DMS79 (cell line): Measurements from ENCODE around the gene CDC45.

ENCODE experiments used
- DNase-seq: peaks from one replicate; lab custom pipeline; 2025; lab: John Stamatoyannopoulos, UW

Gene CDC45

DNA sequence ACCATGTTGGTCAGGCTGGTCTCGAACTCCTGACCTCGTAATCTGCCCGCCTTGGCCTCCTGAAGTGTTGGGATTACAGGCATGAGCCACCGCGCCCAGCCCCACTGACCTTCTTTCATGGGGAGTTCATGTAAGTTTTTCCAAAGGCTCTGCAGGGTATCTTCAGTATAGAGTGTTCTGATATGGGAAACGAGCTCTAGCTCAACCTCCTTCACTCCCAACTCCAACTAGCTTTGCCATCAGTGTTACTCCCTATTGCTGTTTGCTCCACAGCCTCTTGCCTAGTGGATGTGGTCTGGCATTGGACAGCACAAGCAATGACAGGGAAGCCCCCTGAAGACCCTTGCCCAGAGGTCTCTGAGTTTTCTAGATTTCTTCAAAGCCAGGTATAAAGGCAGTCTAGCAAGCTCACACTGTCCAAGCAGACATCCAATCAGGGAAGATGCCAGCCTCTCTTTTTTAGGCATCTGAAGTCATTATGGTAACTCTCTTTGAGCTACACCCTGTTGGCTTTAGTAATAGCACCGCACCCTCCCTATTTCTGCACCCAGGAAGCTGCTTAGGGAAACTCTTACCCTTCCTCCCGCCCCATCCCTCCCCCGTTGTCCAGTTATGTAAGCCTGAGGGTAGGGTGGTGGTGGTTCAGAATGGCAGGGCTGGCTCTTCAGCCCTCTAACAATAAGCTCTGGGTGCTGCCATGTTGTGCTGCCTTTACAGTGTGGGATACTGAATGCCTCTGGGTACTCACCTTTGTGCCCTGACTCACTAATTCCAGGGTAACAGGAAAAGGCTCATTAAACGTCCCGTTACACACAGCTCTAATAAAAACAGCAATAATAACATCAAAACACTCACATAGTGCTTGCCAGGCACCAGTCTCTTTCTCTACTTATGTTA is 85.9 kb downstream of the CDC45 start:
- DNase-seq = no peak

DNA sequence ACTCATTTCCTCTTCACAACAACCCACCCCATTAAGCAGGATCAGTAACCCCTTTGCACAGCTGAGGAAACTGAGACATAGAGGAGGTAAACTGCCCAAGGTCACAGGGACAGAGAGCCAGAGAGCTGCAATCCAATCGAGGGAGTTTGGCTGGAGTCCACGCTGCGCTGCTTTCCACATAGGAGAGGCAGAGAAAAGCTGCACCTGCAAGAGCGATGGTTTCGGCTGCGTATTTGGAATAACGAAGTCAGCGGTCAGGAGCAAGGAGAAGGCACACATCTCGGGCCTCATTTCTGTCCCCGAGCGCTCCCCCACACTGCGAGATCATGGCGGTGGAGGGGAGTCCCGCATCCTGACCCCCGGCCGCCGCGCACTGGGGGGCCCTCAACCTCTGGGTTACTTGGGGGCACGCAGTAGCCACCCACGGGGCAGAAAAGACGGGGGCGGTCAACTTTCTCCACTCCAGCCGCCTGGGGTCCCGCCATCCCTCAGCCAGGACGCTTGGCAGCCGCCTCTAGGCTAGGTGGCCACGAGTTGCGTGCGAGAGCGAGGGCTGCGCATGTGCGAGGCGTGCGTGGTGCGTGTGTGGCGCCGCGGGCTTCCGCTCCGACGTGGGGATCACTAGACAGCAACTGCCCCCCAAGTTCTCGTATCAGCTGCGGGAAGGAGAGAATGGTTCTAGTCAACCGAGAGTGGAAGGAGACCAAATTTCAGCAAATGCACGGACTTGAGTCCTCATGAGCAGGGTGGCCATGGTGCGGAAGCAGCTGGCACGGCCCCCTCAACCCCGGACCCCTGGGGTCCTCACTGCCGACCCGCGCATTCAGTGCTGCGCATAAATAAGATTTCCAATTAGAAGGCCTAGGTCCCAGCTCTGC is 86.8 kb downstream of the CDC45 start:
- DNase-seq = no peak

DNA sequence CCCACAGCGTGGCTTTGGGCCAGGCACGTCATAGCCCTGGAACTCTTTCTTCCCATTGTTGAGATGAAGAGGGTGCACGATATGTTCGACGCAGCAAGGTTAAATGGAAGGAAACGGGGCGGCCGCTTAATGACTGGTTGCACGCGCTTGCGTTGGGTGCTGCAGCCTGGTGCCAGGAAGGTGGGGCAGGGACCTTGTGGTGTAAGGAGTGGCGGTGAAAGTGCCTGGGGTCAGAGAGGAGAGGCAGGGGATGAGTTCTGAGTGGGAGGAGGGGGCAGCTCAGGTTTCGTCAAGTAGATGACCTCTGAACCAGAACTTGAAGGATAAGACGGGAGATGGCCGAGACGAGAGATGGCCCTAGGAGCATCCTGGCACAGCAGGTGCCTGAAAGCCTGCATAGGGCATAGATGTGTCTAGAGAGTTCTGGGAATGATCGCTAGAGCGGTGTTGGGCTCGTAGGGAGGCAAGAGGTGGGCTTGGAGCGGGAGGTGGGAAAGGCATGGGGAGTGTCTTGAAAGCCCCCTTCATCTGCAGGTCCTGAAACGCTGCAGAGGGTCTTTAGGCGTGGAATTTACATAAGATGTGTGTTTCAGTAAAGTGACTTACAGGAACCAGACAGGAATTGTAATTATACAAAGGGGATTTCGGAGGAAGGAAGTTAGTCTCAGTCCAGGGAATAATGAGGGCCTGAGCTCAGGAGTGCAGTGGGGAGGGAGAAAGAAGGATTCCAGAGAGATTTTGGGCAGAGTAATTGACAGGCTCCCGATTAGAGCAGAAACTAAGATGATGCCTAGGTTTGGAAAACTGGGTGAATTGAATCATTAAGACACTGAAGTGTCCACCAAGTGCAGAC is 87.7 kb downstream of the CDC45 start:
- no peak for DNase-seq

- no peak for DNase-seq
Observed at GRCh38 chr22:19568337-19569275, 88.9 kb downstream of the CDC45 start.

DNA sequence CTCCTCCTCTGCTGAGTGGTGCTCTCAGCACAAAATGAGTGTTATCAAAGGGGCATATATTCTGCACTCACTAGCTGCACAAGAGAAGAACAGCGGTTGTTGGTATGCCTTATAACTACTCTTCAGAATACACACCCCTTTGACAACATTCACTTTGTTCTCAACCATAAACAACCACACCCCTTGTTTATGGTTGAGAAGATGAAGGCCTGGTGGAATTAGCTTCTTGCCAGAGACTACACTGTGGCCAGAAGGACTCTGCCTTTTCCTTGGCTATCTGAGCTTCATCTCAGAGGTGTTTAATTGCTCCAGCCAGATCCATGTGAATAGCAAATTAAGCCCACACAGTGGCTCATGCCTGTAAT is 89.5 kb downstream of the CDC45 start:
- no peak for DNase-seq

DNA sequence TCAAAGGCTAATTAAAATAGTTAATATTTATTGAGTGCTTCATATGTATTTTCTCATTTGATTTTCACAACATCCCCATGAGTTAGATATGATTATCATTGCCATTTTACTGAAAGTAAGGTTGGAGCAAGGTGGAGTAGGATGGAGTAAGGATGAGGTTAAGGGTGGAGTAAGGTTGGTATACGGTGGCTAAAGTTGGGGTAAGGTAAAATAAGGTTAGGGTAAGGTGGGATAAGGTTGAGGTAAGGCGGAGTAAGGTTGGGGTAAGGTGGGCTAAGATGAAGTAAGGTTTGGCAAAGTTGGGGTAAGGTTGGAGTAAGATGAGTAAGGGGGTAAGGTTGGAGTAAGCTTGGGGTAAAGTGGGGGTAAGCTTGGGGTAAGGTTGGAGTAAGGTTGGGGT is 90.3 kb downstream of the CDC45 start:
- DNase-seq = no peak
